Measurements from ENCODE around the gene FBN3.

- no peak for TF ChIP-seq POLR2AphosphoS5 (IDR thresholded peaks at IDR 0.05)
- TF ChIP-seq, protein P1, sequence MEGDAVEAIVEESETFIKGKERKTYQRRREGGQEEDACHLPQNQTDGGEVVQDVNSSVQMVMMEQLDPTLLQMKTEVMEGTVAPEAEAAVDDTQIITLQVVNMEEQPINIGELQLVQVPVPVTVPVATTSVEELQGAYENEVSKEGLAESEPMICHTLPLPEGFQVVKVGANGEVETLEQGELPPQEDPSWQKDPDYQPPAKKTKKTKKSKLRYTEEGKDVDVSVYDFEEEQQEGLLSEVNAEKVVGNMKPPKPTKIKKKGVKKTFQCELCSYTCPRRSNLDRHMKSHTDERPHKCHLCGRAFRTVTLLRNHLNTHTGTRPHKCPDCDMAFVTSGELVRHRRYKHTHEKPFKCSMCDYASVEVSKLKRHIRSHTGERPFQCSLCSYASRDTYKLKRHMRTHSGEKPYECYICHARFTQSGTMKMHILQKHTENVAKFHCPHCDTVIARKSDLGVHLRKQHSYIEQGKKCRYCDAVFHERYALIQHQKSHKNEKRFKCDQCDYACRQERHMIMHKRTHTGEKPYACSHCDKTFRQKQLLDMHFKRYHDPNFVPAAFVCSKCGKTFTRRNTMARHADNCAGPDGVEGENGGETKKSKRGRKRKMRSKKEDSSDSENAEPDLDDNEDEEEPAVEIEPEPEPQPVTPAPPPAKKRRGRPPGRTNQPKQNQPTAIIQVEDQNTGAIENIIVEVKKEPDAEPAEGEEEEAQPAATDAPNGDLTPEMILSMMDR (IDR thresholded peaks at IDR 0.05; ENCODE audit: poor library complexity, severe bottlenecking) = no peak
- TF ChIP-seq REST (IDR thresholded peaks at IDR 0.05; ENCODE audit: borderline replicate concordance) = no peak
- TF ChIP-seq EZH2 (IDR thresholded peaks at IDR 0.05; ENCODE audit: borderline replicate concordance, insufficient read depth, low read length, poor library complexity, severe bottlenecking) = no peak
- TF ChIP-seq TAF1 (IDR thresholded peaks at IDR 0.05; ENCODE audit: low read depth) = no peak
- no peak for TF ChIP-seq MXI1 (conservative IDR thresholded peaks at IDR 0.05; ENCODE audit: poor library complexity, severe bottlenecking)
These were observed 11.2 kb downstream of the FBN3 start for GRCh38 chr19:8138201-8138600.

Data from neural cell (in vitro differentiated cells).